GM12878 (cell line): ENCODE measurements around the gene TECTA. TPM values are rescaled to one million over a fixed set of nuclear protein-coding genes. Genes with fewer than 3 reads are reported as not detected.
A peak's percentile ranks its signal among the peaks of the same experiment; 100 is the strongest.

ENCODE experiments used
- ATAC-seq: fragments of 200-7000 bp; cut with Tn5 transposase; 3 replicates; pipeline ENCODE4 v1.9.1; 2020; ENCODE audit warnings: mild to moderate bottlenecking, moderate library complexity
- BruUV-seq: library from RNA; stranded (reverse); fragments of 400-500 nt; replicated peaks from 2 replicates; lab custom pipeline; 2021; lab: Mats Ljungman, UMichigan
- CTCF ChIA-PET: fragments of 300-600 bp; sonication (Branson Sonifier 250); formaldehyde crosslinking; extraction: SDS; loops from one replicate; lab custom pipeline; 2021; ENCODE audit warnings: inconsistent platforms; lab: Yijun Ruan, JAX
- POLR2A ChIA-PET: fragments of 350-600 bp; formaldehyde crosslinking; extraction: SDS; loops from one replicate; lab custom pipeline; 2021; ENCODE audit warnings: inconsistent platforms; lab: Charles Lee
- RAD21 ChIA-PET: fragments of 300-600 bp; sonication (Branson Sonifier 250); formaldehyde crosslinking; loops from one replicate; lab custom pipeline; 2023; ENCODE audit warnings: antibody characterized with exemption; ENCODE audit not compliant: unreplicated experiment; lab: Charles Lee
- SMC1A ChIA-PET: fragments of 300-600 bp; sonication (Branson Sonifier 250); formaldehyde crosslinking; loops from one replicate; lab custom pipeline; 2023; ENCODE audit not compliant: unreplicated experiment, uncharacterized antibody; lab: Charles Lee
- DNase-seq: peaks from one replicate; pipeline ENCODE4 v3.0.0-alpha.2; 2011; ENCODE audit warnings: low read depth, low spot score
- FAIRE-seq: peaks from 3 replicates; lab custom pipeline; 2011; peaks lifted over from hg19 to GRCh38; lab: Jason Lieb, UNC
- H2AFZ ChIP-seq: 2 replicates; pipeline ENCODE4 v1.6.0; 2011; ENCODE audit warnings: low read depth, low read length, control low read depth; ENCODE audit not compliant: control insufficient read depth
- H3K27ac ChIP-seq: 2 replicates; pipeline ENCODE4 v1.5.1; 2011; ENCODE audit warnings: control low read depth; ENCODE audit not compliant: control insufficient read depth, insufficient read depth
- H3K27me3 ChIP-seq, 2 experiments: replicated peaks in 1 of 2; 2 replicates each; pipeline versions ENCODE4 v1.6.0 to v1.6.1; 2011; ENCODE audit warnings: low read length in 1 of 2; ENCODE audit not compliant: control insufficient read depth in 2 of 2, insufficient read depth in 2 of 2
- H3K36me3 ChIP-seq, 2 experiments: 2 replicates each; pipeline ENCODE4 v1.5.1; 2011; ENCODE audit warnings: low read length in 1 of 2; ENCODE audit not compliant: control insufficient read depth in 2 of 2, insufficient read depth in 2 of 2
- H3K4me1 ChIP-seq: 2 replicates; pipeline ENCODE4 v1.6.1; 2011; ENCODE audit warnings: mild to moderate bottlenecking, low read length, moderate library complexity, mixed read lengths; ENCODE audit not compliant: control insufficient read depth, insufficient read depth
- H3K4me2 ChIP-seq: 2 replicates; pipeline ENCODE4 v1.6.0; 2011; ENCODE audit warnings: control low read depth; ENCODE audit not compliant: control insufficient read depth, insufficient read depth
- H3K4me3 ChIP-seq: fragments of 200-600 bp; sonication (generic); 2 replicates; pipeline ENCODE4 v1.5.1; 2016
- H3K79me2 ChIP-seq: 2 replicates; pipeline ENCODE4 v1.6.0; 2011; ENCODE audit warnings: low read length; ENCODE audit not compliant: control insufficient read depth, insufficient read depth
- H3K9ac ChIP-seq: 2 replicates; pipeline ENCODE4 v1.8.0; 2011; ENCODE audit warnings: low read length, control low read depth, mixed read lengths; ENCODE audit not compliant: control insufficient read depth, insufficient read depth
- H3K9me3 ChIP-seq: replicated peaks from 3 replicates; pipeline ENCODE4 v1.5.1; 2011; ENCODE audit warnings: mild to moderate bottlenecking, low read length; ENCODE audit not compliant: control insufficient read depth, insufficient read depth
- H4K20me1 ChIP-seq: 2 replicates; pipeline ENCODE4 v1.6.0; 2011; ENCODE audit not compliant: control insufficient read depth, insufficient read depth
- ATF7 ChIP-seq: fragments of 450-650 bp; IDR thresholded peaks from 2 replicates; pipeline ENCODE4 v1.6.1; 2016; ENCODE audit warnings: low read depth, mild to moderate bottlenecking
- BHLHE40 ChIP-seq, 2 experiments: fragments of 450-650 bp in 1 of 2; IDR thresholded peaks; 2 replicates each; pipeline ENCODE4 v1.6.1; 2011 to 2017; ENCODE audit warnings: low read depth in 2 of 2, borderline replicate concordance in 1 of 2, improper control_type of control experiment in 1 of 2, low read length in 1 of 2, mild to moderate bottlenecking in 1 of 2
- GATAD2B ChIP-seq: fragments of 450-650 bp; conservative IDR thresholded peaks from 2 replicates; pipeline ENCODE4 v1.6.1; 2017; ENCODE audit warnings: low read depth, mild to moderate bottlenecking, moderate library complexity
- JUNB ChIP-seq: IDR thresholded peaks from 2 replicates; pipeline ENCODE4 v1.6.1; 2016; ENCODE audit warnings: antibody characterized with exemption, mild to moderate bottlenecking
- JUND ChIP-seq: IDR thresholded peaks from 2 replicates; pipeline ENCODE4 v1.6.1; 2012; ENCODE audit warnings: low read depth, mild to moderate bottlenecking, low read length, improper control_type of control experiment, moderate library complexity
- MEF2A ChIP-seq: IDR thresholded peaks from 2 replicates; pipeline ENCODE4 v1.6.1; 2011; ENCODE audit warnings: low read depth, mild to moderate bottlenecking, low read length, moderate library complexity; ENCODE audit not compliant: insufficient read depth
- MEF2B ChIP-seq: fragments of 450-650 bp; IDR thresholded peaks from 2 replicates; pipeline ENCODE4 v1.6.1; 2018; ENCODE audit warnings: mild to moderate bottlenecking, moderate library complexity; ENCODE audit not compliant: partially characterized antibody, poor library complexity, severe bottlenecking
- MTA2 ChIP-seq: fragments of 450-650 bp; IDR thresholded peaks from 2 replicates; pipeline ENCODE4 v1.6.1; 2016; ENCODE audit warnings: low read depth, mild to moderate bottlenecking, moderate library complexity
- NFIC ChIP-seq: IDR thresholded peaks from 2 replicates; pipeline ENCODE4 v1.6.1; 2012; ENCODE audit warnings: low read depth, mild to moderate bottlenecking, inconsistent platforms, low read length, moderate library complexity
- NFYA ChIP-seq: IDR thresholded peaks from 2 replicates; pipeline ENCODE4 v1.6.1; 2011; ENCODE audit warnings: low read depth, mild to moderate bottlenecking, low read length, improper control_type of control experiment, borderline replicate concordance
- POLR2A ChIP-seq: IDR thresholded peaks from 2 replicates; pipeline ENCODE4 v1.6.1; 2011; ENCODE audit warnings: low read depth, mild to moderate bottlenecking, low read length
- POU2F2 ChIP-seq: IDR thresholded peaks from 3 replicates; pipeline ENCODE4 v1.6.1; 2011; ENCODE audit warnings: low read depth, mild to moderate bottlenecking, low read length, borderline replicate concordance
- PRDM15 ChIP-seq: fragments of 450-650 bp; formaldehyde crosslinking; IDR thresholded peaks from 2 replicates; pipeline ENCODE4 v1.4.0; 2020; ENCODE audit warnings: mild to moderate bottlenecking, moderate library complexity
- RUNX3 ChIP-seq: IDR thresholded peaks from 2 replicates; pipeline ENCODE4 v1.6.1; 2012; ENCODE audit warnings: low read length, inconsistent platforms
- SIX5 ChIP-seq: IDR thresholded peaks from 2 replicates; pipeline ENCODE4 v1.6.1; 2011; ENCODE audit warnings: mild to moderate bottlenecking, low read depth, low read length, moderate library complexity; ENCODE audit not compliant: severe bottlenecking
- SKIL ChIP-seq: fragments of 450-650 bp; IDR thresholded peaks from 2 replicates; pipeline ENCODE4 v1.6.1; 2017; ENCODE audit warnings: mild to moderate bottlenecking, low read depth, inconsistent platforms; ENCODE audit not compliant: poor library complexity, severe bottlenecking
- SMARCA5 ChIP-seq: fragments of 450-650 bp; IDR thresholded peaks from 2 replicates; pipeline ENCODE4 v1.6.1; 2017; ENCODE audit warnings: mild to moderate bottlenecking
- TAF1 ChIP-seq: IDR thresholded peaks from 2 replicates; pipeline ENCODE4 v1.6.1; 2011; ENCODE audit warnings: mild to moderate bottlenecking, low read depth, low read length, borderline replicate concordance
- in situ Hi-C: fragments of 300-500 bp; cut with MboI; formaldehyde crosslinking; loops from 9 replicates; pipeline ENCODE4 v1.14.3; 2018; ENCODE audit warnings: mixed read lengths
- intact Hi-C: fragments of 100-400 bp; cut with micrococcal nuclease; formaldehyde crosslinking; loops from one replicate; pipeline ENCODE4 v1.14.2; 2022; ENCODE audit not compliant: unreplicated experiment
- polyA plus RNA-seq, 11 experiments: library from polyadenylated mRNA; depleted of rRNA in 4 of 11; unstranded in 6 of 11; stranded (reverse) in 5 of 11; fragments of >200 nt; fragmentation: Nextera tagmentation in 4 of 11; fragmentation: Illumina TruSeq in 1 of 11; extraction: Ambion mirVana in 4 of 11; extraction: Trizol in 1 of 11; gene quantifications; 1 replicate in 1 of 11; 2 replicates in 10 of 11; pipeline versions ENCODE4 v1.2.1 to v1.2.3, GENCODE V29; 2011 to 2016; ENCODE audit warnings: inconsistent platforms in 2 of 11, missing spikeins in 2 of 11, low read depth in 1 of 11
- total RNA-seq, 4 experiments: library from RNA; depleted of rRNA in 3 of 4; stranded (reverse); fragments of >200 nt in 3 of 4; fragmentation: Illumina TruSeq in 1 of 4; extraction: Trizol in 1 of 4; gene quantifications; 2 replicates each; pipeline versions ENCODE4 v1.2.1 to v1.2.3, GENCODE V29; 2013 to 2021

Gene TECTA
- total and polyA plus RNA-seq, 10 of the 15 experiments (the other 5 are each of a cell fraction or from before 2014, with no cell fraction given), result under 0.01 to 0.14 (median 0.05) TPM; not detected in 1

- TF ChIP-seq SKIL (no peak), NFYA (no peak)
These were observed 105.8 kb downstream of the TECTA start (continued) for GRCh38 chr11:121206810-121207209.

- no peak overlapping the region for H2AFZ ChIP-seq
- no peak overlapping the region for H3K4me2 ChIP-seq
- no peaks in the 10 kb centered on the region for H4K20me1 ChIP-seq
- H3K9me3 ChIP-seq, result no peaks in the 10 kb centered on the region
- ChIA-PET RAD21 (interaction anchor here (0.7 kb wide), 2 partner anchors 13 to 30 kb away, joined by 3 read pairs; no protein-coding TSS in a partner anchor), POLR2A (no interaction called here), SMC1A (interaction anchor here (0.7 to 1.4 kb wide), 4 partner anchors 9 to 149 kb away, joined by 3 to 7 read pairs (median 4); no protein-coding TSS in a partner anchor), CTCF (interaction anchor here (1.6 to 2.1 kb wide), 2 partner anchors 13 to 30 kb away, joined by 6 to 13 read pairs; no protein-coding TSS in a partner anchor)
- H3K9ac ChIP-seq, result no peak overlapping the region
- peaks cover 0 to 1% of the 10 kb centered on the region in 2 experiments; a peak in 1 of 4 replicates for H3K27me3 ChIP-seq
- in situ Hi-C loops (no loop called here), intact Hi-C loops (no loop called here)
- no peaks in the 10 kb centered on the region for H3K36me3 ChIP-seq
- FAIRE-seq (peak; percentile 44), DNase-seq (peak; percentile 50), ATAC-seq (peak; percentile 73)
- peaks cover 4% of the 10 kb centered on the region for H3K4me1 ChIP-seq
- no peak overlapping the region for H3K27ac ChIP-seq
- H3K79me2 ChIP-seq, result no peaks in the 10 kb centered on the region
- no peak overlapping the region for H3K4me3 ChIP-seq
- BruUV-seq, result no TSS peak
- TF ChIP-seq POU2F2 (peak; percentile 93), GATAD2B (no peak), JUND (peak; percentile 58; the same call in 1 of the 2 replicates), SMARCA5 (no peak), MEF2B (peak; percentile 85), PRDM15 (CRISPR knock-in tag) (no peak), MTA2 (peak; percentile 50; the same call in 1 of the 2 replicates), JUNB (peak; percentile 84), POLR2A (no peak), TAF1 (no peak), RUNX3 (peak; percentile 80), BHLHE40 (IDR thresholded peaks at IDR 0.05; ENCODE audit: borderline replicate concordance in 1 of 2, low read depth in 2 of 2, low read length in 1 of 2) (0 out of 4 replicates have a peak, but pooled peaks of 1 of the 2 experiments have one; percentile 11), SIX5 (no peak), MEF2A (peak; percentile 90), NFIC (peak; percentile 73), ATF7 (0 out of 2 replicates have a peak, but pooled peaks have one; percentile 16)
These were observed 106.6 kb downstream of the TECTA start for GRCh38 chr11:121207485-121208115.
